HG03378 (cell line): ENCODE results near the gene NGEF.

Experiments used
- ATAC-seq: cut with Tn5 transposase; IDR thresholded peaks from one replicate; pipeline ENCODE4 v1.9.1; 2021; ENCODE audit warnings: mild to moderate bottlenecking, moderate library complexity; ENCODE audit not compliant: unreplicated experiment

Gene NGEF

DNA sequence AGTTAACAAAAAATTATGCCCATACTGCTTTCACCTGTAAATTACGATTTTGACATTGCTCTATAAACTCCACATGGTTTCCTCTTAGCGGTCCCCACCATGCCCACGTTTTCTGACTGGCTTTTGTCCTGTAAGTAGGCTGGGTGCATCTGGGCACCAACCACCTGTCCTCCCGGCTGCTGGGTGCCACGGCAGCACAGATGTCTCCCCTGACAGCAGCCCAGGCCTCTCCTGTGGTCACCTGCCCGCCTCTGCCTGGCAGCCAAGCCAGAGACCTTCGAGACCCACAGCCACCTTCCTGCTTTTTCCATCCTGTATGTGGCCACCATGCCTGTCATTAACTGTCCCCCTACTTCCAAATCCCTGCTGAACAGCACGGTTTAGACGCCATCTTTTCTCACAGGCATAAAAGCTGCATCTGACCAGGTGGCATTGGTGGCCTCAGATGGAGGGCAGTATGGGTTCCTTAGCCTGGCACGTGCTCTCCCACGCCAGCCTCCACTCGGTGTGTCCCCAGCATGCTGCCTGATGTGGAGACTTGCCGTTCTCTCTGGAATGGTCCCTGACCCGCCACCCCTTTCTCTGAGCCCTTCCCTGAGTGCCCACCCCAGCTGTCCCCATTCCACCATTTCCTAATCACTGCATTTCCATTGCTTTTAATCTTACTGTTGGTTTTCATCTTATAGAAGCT, 124.1 kb downstream of the NGEF start:
- ATAC-seq = no peak

- no peak for ATAC-seq
Measured at GRCh38 chr2:232888099-232888836, 124.8 kb downstream of the NGEF start.

DNA sequence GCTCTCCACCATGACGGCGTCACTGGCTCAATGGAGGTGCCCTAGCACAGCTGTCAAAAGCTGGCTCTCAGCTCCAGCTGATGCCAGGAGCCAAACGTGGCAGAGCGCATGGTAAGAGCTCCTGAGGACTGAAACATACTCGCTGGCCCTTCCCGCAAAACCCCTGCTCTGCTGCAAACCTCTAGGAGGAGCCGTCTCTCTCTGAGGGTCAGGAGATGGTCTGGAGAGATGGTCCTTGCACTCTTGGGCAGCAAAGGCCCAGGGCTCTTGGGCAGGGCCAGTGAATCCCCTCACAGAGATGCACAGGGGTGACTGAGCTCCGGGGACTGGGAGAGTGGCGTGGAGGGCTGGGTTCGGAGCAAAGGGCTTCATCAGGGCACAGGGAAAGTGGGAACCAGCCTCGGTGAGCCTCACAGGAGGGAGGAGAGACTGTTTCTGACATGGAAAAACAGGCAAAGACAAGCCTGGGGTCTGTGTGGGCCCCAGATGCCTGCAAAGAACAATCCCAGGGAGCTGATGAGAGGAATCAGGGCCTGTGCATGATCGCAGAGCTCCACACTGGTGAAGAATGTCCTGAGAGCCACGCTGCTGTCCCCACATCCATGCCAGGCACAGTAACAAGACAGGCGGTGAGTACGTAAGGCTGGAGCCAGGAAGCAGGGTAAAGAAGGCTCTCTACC, 125.7 kb downstream of the NGEF start:
- no peak for ATAC-seq

DNA sequence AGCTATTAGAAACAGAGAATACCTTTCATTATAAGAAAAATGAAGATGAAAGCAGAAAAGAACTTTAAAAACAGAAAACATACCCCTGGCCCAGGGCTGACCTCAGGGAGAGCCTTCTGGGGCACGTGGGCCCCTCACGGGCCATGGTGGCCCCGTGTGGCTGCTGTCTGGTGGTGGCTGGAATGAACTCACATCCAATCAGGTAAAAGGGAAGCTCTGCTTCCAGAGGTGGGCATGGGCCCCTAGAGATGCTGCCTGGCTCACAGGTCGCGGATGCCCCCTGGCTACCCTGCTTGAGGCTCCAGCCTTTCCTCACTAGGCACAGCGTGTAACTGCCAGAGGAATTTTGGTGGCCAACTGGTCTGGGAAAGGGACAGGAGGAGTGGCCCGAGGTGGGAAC, 126.4 kb downstream of the NGEF start:
- no peak for ATAC-seq

- no peak for ATAC-seq
Measured at GRCh38 chr2:232886176-232886575, 126.9 kb downstream of the NGEF start.

- no peak for ATAC-seq
Measured at GRCh38 chr2:232885264-232885961, 127.6 kb downstream of the NGEF start.

DNA sequence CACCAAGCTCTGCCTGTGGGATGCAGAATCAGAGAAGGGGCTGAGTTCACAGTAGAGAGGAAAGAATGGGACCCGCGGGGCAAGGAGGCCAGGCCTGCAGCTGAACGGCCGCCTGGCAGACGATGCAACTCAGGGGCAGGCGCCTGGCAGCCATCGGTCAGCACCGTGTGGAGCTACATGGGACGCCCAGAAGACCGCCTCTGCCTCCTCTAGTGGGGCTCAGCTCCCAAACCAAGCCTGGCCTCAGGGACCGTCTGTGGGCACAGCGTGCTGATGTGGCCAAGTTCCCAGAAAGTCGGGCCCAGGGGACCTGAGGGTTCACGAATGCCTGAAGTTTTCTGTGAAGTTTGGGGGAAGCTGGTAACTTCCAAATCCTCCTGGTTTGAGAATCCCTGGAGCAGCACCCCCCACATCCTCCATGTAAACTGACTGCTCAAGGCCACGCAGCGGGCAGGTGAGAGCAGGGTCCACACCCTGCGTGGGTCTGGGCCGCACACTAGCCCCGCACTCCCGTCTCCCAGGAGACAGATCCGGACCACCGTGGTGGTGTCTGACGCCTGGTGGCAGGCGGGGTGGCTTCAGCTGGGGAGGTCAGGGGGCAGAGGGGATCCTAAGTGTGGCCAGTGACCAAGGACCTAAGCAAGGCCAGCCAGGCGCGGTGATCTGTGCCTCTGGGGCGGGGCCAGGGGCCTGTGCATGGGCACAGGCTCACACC, 128.3 kb downstream of the NGEF start:
- no peak for ATAC-seq

DNA sequence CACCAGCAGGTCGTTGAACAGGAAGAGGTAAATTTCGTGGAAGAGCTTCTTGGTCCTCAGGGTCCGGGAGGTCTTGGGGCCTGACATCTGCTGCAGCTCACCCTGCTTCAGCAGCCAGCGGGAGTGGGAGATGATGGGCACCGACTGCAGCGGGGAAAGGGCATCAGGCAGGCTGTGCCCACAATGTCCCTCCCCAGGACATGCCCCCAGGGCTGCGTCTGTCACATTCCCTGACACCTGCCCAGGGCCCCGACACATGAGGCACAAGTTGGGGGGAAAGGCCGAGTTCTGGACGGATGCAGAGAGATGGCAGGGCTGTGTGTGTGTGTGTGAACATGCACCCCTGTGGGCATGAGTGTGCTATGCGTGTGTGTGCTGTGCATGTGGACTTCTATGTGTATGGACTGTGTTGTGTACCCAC, 129.0 kb downstream of the NGEF start:
- no peak for ATAC-seq

DNA sequence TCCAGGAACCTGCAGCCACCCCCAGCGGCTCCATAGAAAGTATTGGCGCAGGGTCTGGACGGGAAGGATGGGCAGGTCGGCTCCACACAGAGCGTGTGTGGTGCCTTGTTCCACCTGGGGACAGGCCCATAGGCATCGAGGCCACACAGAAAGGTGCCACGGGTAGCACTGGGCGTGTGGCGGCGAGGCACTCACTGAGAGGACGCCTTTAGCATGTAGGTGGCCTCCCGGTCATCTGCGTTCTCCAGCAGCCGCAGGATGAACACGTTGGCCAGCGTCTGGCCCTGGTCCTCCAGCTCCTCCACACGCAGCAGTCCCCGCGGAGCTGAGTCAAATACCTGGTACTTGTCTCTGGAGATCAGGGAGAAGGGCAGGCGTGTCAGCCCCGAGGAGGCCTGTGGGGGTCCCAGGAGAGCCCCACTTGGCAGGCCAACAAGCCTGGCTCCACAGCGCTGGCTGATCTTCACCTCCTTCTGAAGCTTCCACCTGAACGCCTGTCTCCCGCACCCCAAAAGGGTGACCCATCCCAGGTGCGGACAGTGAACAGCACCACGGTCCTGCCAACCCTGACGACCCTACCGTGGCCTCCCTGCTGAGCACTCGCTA, 129.8 kb downstream of the NGEF start:
- ATAC-seq = no peak

GRCh38 chr2:232882505-232883115, 130.4 kb downstream of the NGEF start:
- ATAC-seq = no peak

GRCh38 chr2:232882085-232882484, 131.0 kb downstream of the NGEF start:
- ATAC-seq = no peak

DNA sequence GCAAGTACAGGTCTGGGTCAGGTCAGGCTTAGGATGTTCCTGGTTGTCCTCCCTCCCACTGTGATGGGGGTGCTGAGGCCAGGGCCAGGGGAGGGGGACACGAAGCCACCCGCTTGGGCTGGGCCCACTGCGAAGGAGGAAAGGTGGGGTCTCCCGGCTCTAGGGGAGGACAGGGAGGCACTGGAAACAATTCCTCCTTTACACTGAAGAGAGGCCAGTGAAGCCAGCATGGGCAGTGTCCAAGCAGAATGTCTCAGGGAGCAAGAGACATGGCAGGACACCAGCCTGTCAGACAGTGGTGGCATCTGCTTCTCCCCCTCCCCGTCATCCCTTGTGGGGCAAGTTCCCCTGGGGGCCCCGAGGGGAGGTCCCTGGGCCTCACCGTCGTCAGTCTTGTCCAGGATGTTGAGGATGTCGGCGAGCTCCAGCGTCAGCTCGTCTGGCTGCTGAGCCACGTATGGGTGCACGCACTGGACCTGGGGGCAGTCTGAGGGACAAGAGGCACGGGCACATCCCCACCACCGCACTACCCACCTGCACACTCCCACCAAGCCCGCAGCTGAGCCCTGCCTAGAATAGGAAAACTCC, 132.2 kb downstream of the NGEF start:
- ATAC-seq = no peak

- ATAC-seq = no peak
Measured at GRCh38 chr2:232879618-232880494, 133.2 kb downstream of the NGEF start.

GRCh38 chr2:232878855-232879617, 134.0 kb downstream of the NGEF start:
- ATAC-seq = no peak

- no peak for ATAC-seq
Measured at GRCh38 chr2:232877940-232878511, 135.0 kb downstream of the NGEF start.

DNA sequence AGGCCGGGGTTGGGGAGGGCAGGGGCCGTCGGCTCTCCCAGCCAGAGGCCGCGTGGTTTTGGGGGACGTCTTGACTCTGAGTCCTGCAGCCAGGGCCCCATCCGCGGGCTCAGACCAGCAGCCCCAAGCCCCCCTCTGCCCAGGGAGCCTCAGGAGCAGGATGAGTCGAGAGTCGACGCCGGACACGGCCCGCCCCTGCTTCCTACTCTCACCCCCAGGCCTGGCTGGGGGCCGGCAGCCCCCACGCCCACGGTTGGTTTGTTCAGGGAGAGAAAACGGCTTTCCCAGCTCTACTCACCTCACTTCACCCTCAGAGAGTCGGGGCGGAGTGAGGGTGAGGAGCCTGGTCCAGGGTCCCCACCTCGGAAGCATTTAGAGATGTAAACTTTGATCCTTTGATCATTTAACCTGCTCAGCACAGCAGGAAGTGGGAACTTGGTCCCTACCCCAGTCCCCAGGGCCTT, 136.0 kb downstream of the NGEF start:
- ATAC-seq = no peak
